D721Med (cell line): ENCODE data around the gene TMEM198.

ENCODE experiments used
- DNase-seq: peaks from one replicate; pipeline ENCODE4 v3.0.0; 2011; ENCODE audit warnings: low spot score; ENCODE audit not compliant: insufficient read length
- FAIRE-seq: peaks from 2 replicates; lab custom pipeline; 2011; peaks lifted over from hg19 to GRCh38; lab: Jason Lieb, UNC
- TF ChIP-seq, protein P1 (sequence below): IDR thresholded peaks from 2 replicates; pipeline ENCODE4 v1.5.1; 2012; ENCODE audit warnings: mild to moderate bottlenecking, control low read depth; ENCODE audit not compliant: insufficient read depth; ENCODE audit errors: missing control alignments

The TMEM198 gene

DNA sequence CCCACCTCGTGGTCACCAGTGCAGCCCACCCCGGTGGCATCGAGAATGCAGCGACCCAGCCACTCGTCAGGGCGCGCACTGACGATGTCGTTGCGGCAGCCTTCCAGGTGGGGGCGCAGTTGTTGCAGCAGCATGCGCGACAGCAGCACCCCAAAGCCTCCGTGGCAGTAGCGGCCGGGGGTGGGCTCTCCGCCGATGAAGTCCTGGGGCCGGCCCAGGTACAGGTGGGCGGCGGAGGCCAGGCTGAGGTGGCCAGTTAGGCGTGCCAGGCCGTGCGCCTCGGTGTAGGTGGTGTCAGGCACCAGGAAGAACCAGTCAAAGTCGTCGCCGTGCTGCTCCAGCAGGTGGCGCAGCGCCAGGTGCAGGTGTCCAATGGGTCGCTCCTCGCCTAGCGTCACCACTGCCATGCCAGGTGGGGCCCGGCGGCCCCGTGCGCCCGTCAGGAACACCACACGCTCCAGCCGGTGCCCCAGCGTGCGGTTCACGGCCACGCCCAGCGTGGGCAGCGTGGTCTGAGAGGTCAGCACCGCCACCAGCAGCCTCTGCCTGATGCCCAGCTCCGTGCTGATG is 2.1 kb upstream of the TMEM198 start:
- FAIRE-seq = no peak
- TF ChIP-seq, protein P1, sequence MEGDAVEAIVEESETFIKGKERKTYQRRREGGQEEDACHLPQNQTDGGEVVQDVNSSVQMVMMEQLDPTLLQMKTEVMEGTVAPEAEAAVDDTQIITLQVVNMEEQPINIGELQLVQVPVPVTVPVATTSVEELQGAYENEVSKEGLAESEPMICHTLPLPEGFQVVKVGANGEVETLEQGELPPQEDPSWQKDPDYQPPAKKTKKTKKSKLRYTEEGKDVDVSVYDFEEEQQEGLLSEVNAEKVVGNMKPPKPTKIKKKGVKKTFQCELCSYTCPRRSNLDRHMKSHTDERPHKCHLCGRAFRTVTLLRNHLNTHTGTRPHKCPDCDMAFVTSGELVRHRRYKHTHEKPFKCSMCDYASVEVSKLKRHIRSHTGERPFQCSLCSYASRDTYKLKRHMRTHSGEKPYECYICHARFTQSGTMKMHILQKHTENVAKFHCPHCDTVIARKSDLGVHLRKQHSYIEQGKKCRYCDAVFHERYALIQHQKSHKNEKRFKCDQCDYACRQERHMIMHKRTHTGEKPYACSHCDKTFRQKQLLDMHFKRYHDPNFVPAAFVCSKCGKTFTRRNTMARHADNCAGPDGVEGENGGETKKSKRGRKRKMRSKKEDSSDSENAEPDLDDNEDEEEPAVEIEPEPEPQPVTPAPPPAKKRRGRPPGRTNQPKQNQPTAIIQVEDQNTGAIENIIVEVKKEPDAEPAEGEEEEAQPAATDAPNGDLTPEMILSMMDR = peak; percentile 67
- peak; percentile 83 for DNase-seq

DNA sequence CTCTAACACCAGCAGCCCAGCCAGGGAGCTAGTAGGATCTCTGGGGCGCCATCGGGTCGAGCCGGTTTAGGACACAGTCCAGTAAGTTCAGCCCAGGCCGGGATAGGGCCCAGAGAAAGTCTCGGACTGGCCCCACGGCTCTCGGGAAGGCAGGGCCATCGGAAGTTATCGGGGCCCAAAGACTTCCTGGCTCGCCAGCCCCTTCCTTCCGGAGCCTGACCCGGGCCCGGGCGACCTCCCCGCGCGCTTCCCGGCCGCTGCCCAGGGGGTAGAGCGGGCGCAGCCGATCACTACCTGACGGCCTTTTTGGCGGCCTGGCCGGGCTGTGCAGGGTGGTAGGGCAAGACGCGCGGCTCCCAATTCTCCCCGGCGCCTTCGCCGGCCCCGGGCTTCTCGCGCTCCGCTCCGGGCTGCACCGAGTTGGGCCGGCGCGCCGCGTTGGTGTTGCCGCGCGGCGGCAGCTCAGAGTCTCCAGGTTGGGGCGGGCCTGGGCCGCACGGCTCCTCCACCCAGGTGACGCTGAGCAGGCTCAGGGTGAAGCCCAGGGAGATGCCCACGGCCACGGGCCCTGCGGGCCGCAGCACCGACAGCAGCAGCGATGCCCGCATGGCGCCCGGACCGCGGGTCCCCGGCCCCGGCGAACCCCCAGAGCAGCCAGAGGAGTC is 765 bp upstream of the TMEM198 start:
- TF ChIP-seq, protein P1 = no peak
- DNase-seq (no peak), FAIRE-seq (no peak)

DNA sequence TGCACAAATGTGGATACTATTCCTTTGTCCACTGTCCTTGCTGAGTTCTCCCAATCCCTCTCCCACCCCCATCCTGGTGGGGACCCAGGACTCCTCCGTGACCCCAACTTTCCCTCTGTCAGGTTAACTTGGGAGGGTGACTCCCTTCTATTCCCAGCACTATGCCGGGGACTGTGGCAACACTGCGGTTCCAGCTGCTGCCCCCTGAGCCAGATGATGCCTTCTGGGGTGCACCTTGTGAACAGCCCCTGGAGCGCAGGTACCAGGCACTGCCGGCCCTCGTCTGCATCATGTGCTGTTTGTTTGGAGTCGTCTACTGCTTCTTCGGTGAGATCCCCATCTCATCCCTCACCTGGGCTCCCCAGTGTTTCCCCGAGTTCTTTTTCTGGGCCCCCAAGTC is 739 bp downstream of the TMEM198 start:
- DNase-seq = no peak
- no peak for FAIRE-seq
- TF ChIP-seq, protein P1 = no peak

DNA sequence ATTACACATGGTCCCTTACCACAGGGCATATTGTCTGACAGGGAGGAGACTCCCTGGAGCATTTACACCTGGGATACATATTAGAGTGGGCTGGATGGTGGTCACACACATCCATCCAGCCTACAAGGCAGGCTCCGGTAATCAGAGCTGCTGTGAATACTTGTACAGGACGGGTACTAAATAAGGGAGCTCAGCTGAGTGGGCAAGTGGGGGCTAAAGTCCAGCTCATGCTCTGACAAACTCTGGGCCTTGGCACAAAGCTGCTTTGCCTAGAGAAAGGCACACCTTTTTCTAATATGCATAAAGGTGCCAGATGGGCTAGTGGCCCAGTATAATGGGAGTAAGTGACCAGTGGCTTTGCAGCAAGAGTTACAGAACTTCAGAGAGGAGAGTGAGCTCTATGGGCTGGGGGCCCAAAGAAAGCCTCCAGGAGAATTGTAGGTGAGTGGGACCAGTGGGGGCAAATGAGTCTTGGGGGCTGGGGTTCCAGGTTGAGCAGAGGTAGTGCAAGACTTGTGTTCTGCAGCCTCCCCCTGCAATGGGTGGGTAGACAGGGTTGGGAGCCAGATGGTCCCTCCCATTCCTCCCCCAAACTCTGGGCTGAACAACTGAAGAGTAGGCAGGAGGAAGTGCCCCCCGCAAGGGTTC is 1.6 kb downstream of the TMEM198 start:
- FAIRE-seq = no peak
- TF ChIP-seq, protein P1 = no peak
- no peak for DNase-seq

DNA sequence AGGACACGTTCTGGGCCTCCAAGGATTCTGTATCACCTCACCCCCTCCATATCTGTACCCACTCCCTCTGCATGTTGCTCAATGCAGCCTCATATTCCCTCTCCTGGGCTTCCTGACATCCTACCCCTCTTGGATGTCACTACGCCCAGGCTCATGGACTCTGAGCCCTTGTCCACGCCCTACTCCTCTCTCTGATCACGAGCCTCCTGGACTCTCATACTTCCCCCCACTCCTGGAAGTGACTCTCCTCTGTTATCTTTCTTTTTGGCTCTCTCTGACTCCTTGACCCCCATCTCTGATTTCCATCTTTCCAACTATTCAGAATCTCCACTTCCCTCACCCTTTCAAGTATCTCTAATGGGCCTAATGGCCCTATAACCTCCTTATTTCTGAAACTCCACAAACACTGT is 2.1 kb downstream of the TMEM198 start:
- FAIRE-seq (no peak), DNase-seq (no peak)
- TF ChIP-seq, protein P1 = no peak

DNA sequence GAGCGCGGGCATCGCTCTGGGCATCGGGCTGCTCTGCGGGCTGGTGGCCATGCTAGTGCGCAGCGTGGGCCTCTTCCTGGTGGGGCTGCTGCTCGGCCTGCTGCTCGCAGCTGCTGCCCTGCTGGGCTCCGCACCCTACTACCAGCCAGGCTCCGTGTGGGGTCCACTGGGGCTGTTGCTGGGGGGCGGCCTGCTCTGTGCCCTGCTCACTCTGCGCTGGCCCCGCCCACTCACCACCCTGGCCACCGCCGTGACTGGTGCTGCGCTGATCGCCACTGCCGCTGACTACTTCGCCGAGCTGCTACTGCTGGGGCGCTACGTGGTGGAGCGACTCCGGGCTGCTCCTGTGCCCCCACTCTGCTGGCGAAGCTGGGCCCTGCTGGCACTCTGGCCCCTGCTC is 3.8 kb downstream of the TMEM198 start:
- FAIRE-seq (no peak), DNase-seq (no peak)
- TF ChIP-seq, protein P1 = no peak

DNA sequence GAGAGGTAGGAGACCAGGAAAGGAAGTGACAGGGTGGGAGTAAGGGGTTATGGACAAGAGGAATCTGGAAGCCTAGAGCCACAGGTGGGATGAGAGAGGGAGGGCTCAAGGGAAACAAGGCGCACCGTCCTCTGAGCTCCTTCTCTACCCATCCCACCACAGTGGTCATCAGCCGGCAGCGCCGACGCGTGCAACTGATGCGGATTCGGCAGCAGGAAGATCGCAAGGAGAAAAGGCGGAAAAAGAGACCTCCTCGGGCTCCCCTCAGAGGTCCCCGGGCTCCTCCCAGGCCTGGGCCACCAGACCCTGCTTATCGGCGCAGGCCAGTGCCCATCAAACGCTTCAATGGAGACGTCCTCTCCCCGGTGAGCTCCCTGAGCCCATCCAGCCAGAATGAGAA is 5.2 kb downstream of the TMEM198 start:
- TF ChIP-seq, protein P1 = no peak
- DNase-seq (no peak), FAIRE-seq (no peak)
